Testis (tissue), 3 donors: ENCODE results near the gene ELANE. TPM values are rescaled to one million over a fixed set of nuclear protein-coding genes. Genes with fewer than 3 reads are reported as not detected.

Experiments
- DNase-seq: peaks from one replicate; pipeline ENCODE4 v3.0.0-alpha.2; 2019
- H3K27ac ChIP-seq, 2 donors: fragments of 200-600 bp; sonication (generic); one replicate each; pipeline ENCODE4 v1.5.1; 2019
- H3K27me3 ChIP-seq: fragments of 200-600 bp; sonication (generic); one replicate; pipeline ENCODE4 v1.5.1; 2019
- H3K36me3 ChIP-seq: fragments of 200-600 bp; sonication (generic); one replicate; pipeline ENCODE4 v1.5.1; 2017; ENCODE audit warnings: low read depth; ENCODE audit errors: missing control alignments
- H3K4me1 ChIP-seq: fragments of 200-600 bp; sonication (generic); one replicate; pipeline ENCODE4 v1.5.1; 2019
- H3K4me3 ChIP-seq, 2 donors: fragments of 200-600 bp; sonication (generic); one replicate each; pipeline ENCODE4 v1.5.1; 2017 to 2019
- H3K9me3 ChIP-seq: fragments of 200-600 bp; sonication (generic); one replicate; pipeline ENCODE4 v1.5.1; 2017
- CTCF ChIP-seq, 3 experiments: fragments of 450-650 bp in 2 of 3; fragments of 200-600 bp in 1 of 3; sonication (generic) in 1 of 3; IDR thresholded peaks; one replicate each; pipeline ENCODE4 v1.5.1; 2016 to 2019; ENCODE audit warnings: antibody characterized with exemption in 3 of 3, mild to moderate bottlenecking in 2 of 3, moderate library complexity in 1 of 3
- POLR2A ChIP-seq: fragments of 450-650 bp; IDR thresholded peaks from one replicate; pipeline ENCODE4 v1.6.1; 2017; ENCODE audit warnings: antibody characterized with exemption, mild to moderate bottlenecking, moderate library complexity
- WGBS, 2 donors: methylation state at CpG; one replicate each; pipeline ENCODE4 v1.1.5; 2018; 5-methylcytosine and 5-hydroxymethylcytosine counted together
- intact Hi-C: fragments of 100-400 bp; cut with DNase I; formaldehyde crosslinking; loops from one replicate; pipeline ENCODE4 v1.15.1; 2023; ENCODE audit warnings: low total_unique reads
- polyA plus RNA-seq: library from polyadenylated mRNA; stranded (reverse); fragments of 350-450 nt; fragmentation: Illumina TruSeq; extraction: RNeasy Lipid Tissue Mini Kit (QIAGEN cat#74804); gene quantifications from one replicate; pipeline ENCODE4 v1.2.3, GENCODE V29; 2014; ENCODE audit warnings: low read depth, low replicate concordance; ENCODE audit not compliant: insufficient read depth
- total RNA-seq, 2 donors: library from RNA; depleted of rRNA; stranded (reverse); fragments of >200 nt; gene quantifications; one replicate each; pipeline ENCODE4 v1.2.3, GENCODE V29; 2016

Gene ELANE
- total and polyA plus RNA-seq, 3 donors from 2014 or later = 0.50 to 0.74 TPM; not detected in 1

GRCh38 chr19:854549-854948 lies 2.4 kb downstream of the ELANE start:
- no peaks in the 10 kb centered on the region for H3K27me3 ChIP-seq
- intact Hi-C loops = loop anchor here (5.0 kb wide), 1 partner anchor 68 kb away; no protein-coding TSS in a partner anchor
- 69 to 78% methylated on average over 6 of the region's 6 CpGs for WGBS, 2 donors

GRCh38 chr19:855142-855541 lies 3.0 kb downstream of the ELANE start:
- Histone ChIP-seq H3K9me3 (no peaks in the 10 kb centered on the region), H3K36me3 (no peaks in the 10 kb centered on the region), H3K4me3 (no peak overlapping the region), H3K4me1 (peaks cover 8% of the 10 kb centered on the region), H3K27me3 (no peaks in the 10 kb centered on the region), H3K27ac (no peak overlapping the region)
- DNase-seq = no peak
- intact Hi-C loops = no loop called here
- TF ChIP-seq CTCF (IDR thresholded peaks at IDR 0.05) (no peak), POLR2A (no peak)
- 89% methylated on average over 12 of the region's 12 CpGs for WGBS, 2 donors

More at GRCh38 chr19:854549-854948, 2.4 kb downstream of the ELANE start:
- TF ChIP-seq CTCF (IDR thresholded peaks at IDR 0.05) (no peak), POLR2A (no peak)
- no peaks in the 10 kb centered on the region for H3K9me3 ChIP-seq
- H3K36me3 ChIP-seq = no peaks in the 10 kb centered on the region
- DNase-seq = no peak
- H3K4me1 ChIP-seq = peaks cover 8% of the 10 kb centered on the region
- H3K4me3 ChIP-seq = no peak overlapping the region
- no peak overlapping the region for H3K27ac ChIP-seq

GRCh38 chr19:855566-856120 lies 3.5 kb downstream of the ELANE start:
- no peak for TF ChIP-seq CTCF (IDR thresholded peaks at IDR 0.05)
- no peak for TF ChIP-seq POLR2A
- DNase-seq = no peak
- Histone ChIP-seq H3K4me1 (peaks cover 8% of the 10 kb centered on the region), H3K27ac (no peak overlapping the region), H3K36me3 (no peaks in the 10 kb centered on the region), H3K27me3 (no peaks in the 10 kb centered on the region), H3K9me3 (no peaks in the 10 kb centered on the region), H3K4me3 (no peak overlapping the region)
- intact Hi-C loops = no loop called here
- WGBS, 2 donors = 87 to 92% methylated on average over 14 to 32 of the region's 40 CpGs

GRCh38 chr19:858284-858683 lies 6.2 kb downstream of the ELANE start:
- WGBS, 2 donors = 78 to 80% methylated on average over 9 of the region's 9 CpGs
- intact Hi-C loops = no loop called here
- TF ChIP-seq POLR2A (no peak), CTCF (IDR thresholded peaks at IDR 0.05) (no peak)
- no peak overlapping the region for H3K4me3 ChIP-seq
- no peak for DNase-seq
- H3K36me3 ChIP-seq = no peaks in the 10 kb centered on the region
- no peak overlapping the region for H3K27ac ChIP-seq
- H3K9me3 ChIP-seq = no peaks in the 10 kb centered on the region
- H3K4me1 ChIP-seq = peaks cover 5% of the 10 kb centered on the region
- no peaks in the 10 kb centered on the region for H3K27me3 ChIP-seq
